HepG2 (cell line): ENCODE results near the gene GPS2. TPM values are rescaled to one million over a fixed set of nuclear protein-coding genes. Genes with fewer than 3 reads are reported as not detected.

Experiments used
- BORCS8-MEF2B ChIP-seq: sonication (generic); formaldehyde crosslinking; IDR thresholded peaks from 2 replicates; pipeline ENCODE4 v1.8.0; 2022; ENCODE audit warnings: mild to moderate bottlenecking, missing genetic modification reagents
- ISL2 ChIP-seq: sonication (generic); formaldehyde crosslinking; IDR thresholded peaks from 2 replicates; pipeline ENCODE4 v1.5.0; 2020; ENCODE audit warnings: missing genetic modification reagents
- MLX ChIP-seq: IDR thresholded peaks from 2 replicates; pipeline ENCODE4 v1.6.1; 2016
- PAX8 ChIP-seq: sonication (generic); formaldehyde crosslinking; IDR thresholded peaks from 2 replicates; pipeline ENCODE4 v1.8.0; 2022; ENCODE audit warnings: mild to moderate bottlenecking, missing genetic modification reagents, borderline replicate concordance
- SP1 ChIP-seq, 2 experiments: fragments of 450-650 bp in 1 of 2; sonication (generic) in 1 of 2; formaldehyde crosslinking in 1 of 2; IDR thresholded peaks; 2 replicates each; pipeline versions ENCODE4 v1.4.0 to v1.6.1; 2016 to 2020; ENCODE audit warnings: missing genetic modification reagents in 1 of 2
- ZHX2 ChIP-seq, 2 experiments: sonication (generic) in 1 of 2; formaldehyde crosslinking in 1 of 2; IDR thresholded peaks; 2 replicates each; pipeline versions ENCODE4 v1.6.1 to v1.9.0; 2014 to 2022; ENCODE audit warnings: antibody characterized with exemption in 1 of 2, borderline replicate concordance in 1 of 2, inconsistent platforms in 1 of 2, low read depth in 1 of 2, missing genetic modification reagents in 1 of 2
- ZNF282 ChIP-seq: fragments of 450-650 bp; IDR thresholded peaks from 2 replicates; pipeline ENCODE4 v1.6.1; 2018; ENCODE audit not compliant: partially characterized antibody
- ZNF34 ChIP-seq: sonication (generic); formaldehyde crosslinking; IDR thresholded peaks from 2 replicates; pipeline ENCODE4 v1.4.0; 2020; ENCODE audit warnings: mild to moderate bottlenecking, missing genetic modification reagents, borderline replicate concordance
- ZNF639 ChIP-seq: conservative IDR thresholded peaks from 2 replicates; pipeline ENCODE4 v1.6.1; 2018; ENCODE audit warnings: missing genetic modification reagents
- ZNF766 ChIP-seq: sonication (generic); formaldehyde crosslinking; IDR thresholded peaks from 2 replicates; pipeline ENCODE4 v1.5.0; 2020; ENCODE audit warnings: missing genetic modification reagents, borderline replicate concordance
- ZNF891 ChIP-seq: sonication (generic); formaldehyde crosslinking; IDR thresholded peaks from 2 replicates; pipeline ENCODE4 v1.5.0; 2020; ENCODE audit warnings: mild to moderate bottlenecking, missing genetic modification reagents
- polyA plus RNA-seq, 8 experiments: library from polyadenylated mRNA; depleted of rRNA in 3 of 8; stranded (reverse) in 7 of 8; unstranded in 1 of 8; fragments of >200 nt; fragmentation: Illumina TruSeq in 4 of 8; extraction: Trizol in 4 of 8; gene quantifications; 2 replicates each; pipeline versions ENCODE4 v1.2.1 to v1.2.3, GENCODE V29; 2011 to 2016; ENCODE audit warnings: low read depth in 4 of 8, missing spikeins in 1 of 8, mixed read lengths in 1 of 8; ENCODE audit not compliant: insufficient read depth in 1 of 8
- total RNA-seq, 5 experiments: library from RNA; depleted of rRNA; stranded (reverse); fragments of >200 nt; fragmentation: Illumina TruSeq; extraction: Trizol; gene quantifications; 2 replicates each; pipeline ENCODE4 v1.2.3, GENCODE V29; 2016; ENCODE audit warnings: low read depth in 1 of 5
- TF ChIP-seq, protein P1 (sequence below): IDR thresholded peaks from 2 replicates; pipeline ENCODE4 v1.6.1; 2016; ENCODE audit warnings: control low read depth
- TF ChIP-seq, protein P2 (sequence below): sonication (generic); formaldehyde crosslinking; IDR thresholded peaks from 2 replicates; pipeline ENCODE4 v1.8.1; 2022; ENCODE audit warnings: mild to moderate bottlenecking, missing genetic modification reagents
- TF ChIP-seq, protein P3 (sequence below): sonication (generic); formaldehyde crosslinking; IDR thresholded peaks from 2 replicates; pipeline ENCODE4 v1.8.1; 2023; ENCODE audit warnings: mild to moderate bottlenecking, inconsistent platforms, moderate library complexity, missing genetic modification reagents, borderline replicate concordance

GPS2 gene
- total and polyA plus RNA-seq, 2 of the 13 experiments (the other 11 are each of a cell fraction or from before 2014, with no cell fraction given) = 58.0 to 59.4 TPM

DNA sequence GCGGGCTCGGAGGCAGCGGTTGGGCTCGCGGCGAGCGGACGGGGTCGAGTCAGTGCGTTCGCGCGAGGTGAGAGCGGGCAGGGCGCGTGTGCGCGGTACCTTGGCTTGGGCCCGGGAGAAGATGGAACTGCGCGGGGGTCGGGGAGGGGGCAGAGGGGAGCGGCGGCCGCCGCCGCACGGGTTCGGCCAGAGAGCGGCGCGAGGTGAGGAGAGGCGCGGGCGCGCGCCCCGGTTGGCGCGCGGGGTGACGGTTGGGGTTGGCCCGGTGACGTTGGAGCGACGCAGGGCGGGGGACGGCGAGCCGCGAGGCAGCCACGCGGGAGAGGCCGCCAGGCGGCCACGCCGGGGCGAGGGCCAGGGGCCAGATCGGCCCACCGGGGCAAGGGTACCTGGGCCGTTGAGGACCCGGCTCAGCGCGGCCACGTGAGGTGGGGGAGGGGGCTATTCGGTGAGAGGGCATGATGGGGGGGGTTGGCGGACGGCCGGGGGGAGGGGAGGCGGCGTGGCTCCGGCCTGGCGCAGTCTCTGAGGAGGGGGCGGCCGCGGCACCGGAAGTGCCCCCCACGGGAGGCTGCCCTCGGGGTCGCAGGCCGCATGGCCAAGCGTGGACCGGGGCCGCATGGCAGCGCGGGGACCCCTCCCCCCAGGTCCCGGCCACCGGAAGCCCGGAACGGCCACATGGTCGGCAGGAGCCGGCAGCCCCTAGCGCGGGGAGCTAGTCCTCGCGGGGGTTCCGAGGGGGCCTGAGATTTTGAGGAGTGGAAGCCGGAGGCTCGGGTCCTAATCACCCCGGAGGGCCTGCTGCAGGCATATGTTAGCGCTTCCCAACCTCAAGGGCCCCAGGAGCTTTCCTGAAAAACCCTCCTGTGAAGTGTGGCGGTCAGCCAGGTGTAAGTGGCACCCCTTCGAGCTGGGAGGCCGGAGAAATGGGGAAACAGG is 7.2 kb downstream of the GPS2 start (continued):
- TF ChIP-seq BORCS8-MEF2B (CRISPR knock-in tag) (peak; percentile 30; the same call in 1 of the 2 replicates), ZNF766 (CRISPR knock-in tag) (no peak), PAX8 (CRISPR knock-in tag) (peak; percentile 50; the same call in 1 of the 2 replicates), ZNF282 (no peak), SP1 (IDR thresholded peaks at IDR 0.05) (no peak), SP1 (CRISPR knock-in tag; IDR thresholded peaks at IDR 0.05) (no peak), ZHX2 (IDR thresholded peaks at IDR 0.05; ENCODE audit: low read depth) (no peak), ZHX2 (CRISPR knock-in tag; IDR thresholded peaks at IDR 0.05; ENCODE audit: borderline replicate concordance) (peak; percentile 23; the same call in 1 of the 2 replicates), MLX (CRISPR knock-in tag) (no peak), ISL2 (CRISPR knock-in tag) (no peak), ZNF639 (0 out of 2 replicates have a peak, but pooled peaks have one; percentile 37), ZNF891 (CRISPR knock-in tag) (peak; percentile 11; the same call in 1 of the 2 replicates), ZNF34 (CRISPR knock-in tag) (no peak)
- TF ChIP-seq, protein P1, sequence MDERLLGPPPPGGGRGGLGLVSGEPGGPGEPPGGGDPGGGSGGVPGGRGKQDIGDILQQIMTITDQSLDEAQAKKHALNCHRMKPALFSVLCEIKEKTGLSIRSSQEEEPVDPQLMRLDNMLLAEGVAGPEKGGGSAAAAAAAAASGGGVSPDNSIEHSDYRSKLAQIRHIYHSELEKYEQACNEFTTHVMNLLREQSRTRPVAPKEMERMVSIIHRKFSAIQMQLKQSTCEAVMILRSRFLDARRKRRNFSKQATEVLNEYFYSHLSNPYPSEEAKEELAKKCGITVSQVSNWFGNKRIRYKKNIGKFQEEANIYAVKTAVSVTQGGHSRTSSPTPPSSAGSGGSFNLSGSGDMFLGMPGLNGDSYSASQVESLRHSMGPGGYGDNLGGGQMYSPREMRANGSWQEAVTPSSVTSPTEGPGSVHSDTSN = no peak
- TF ChIP-seq, protein P2, sequence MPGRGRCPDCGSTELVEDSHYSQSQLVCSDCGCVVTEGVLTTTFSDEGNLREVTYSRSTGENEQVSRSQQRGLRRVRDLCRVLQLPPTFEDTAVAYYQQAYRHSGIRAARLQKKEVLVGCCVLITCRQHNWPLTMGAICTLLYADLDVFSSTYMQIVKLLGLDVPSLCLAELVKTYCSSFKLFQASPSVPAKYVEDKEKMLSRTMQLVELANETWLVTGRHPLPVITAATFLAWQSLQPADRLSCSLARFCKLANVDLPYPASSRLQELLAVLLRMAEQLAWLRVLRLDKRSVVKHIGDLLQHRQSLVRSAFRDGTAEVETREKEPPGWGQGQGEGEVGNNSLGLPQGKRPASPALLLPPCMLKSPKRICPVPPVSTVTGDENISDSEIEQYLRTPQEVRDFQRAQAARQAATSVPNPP = no peak
- TF ChIP-seq, protein P3, sequence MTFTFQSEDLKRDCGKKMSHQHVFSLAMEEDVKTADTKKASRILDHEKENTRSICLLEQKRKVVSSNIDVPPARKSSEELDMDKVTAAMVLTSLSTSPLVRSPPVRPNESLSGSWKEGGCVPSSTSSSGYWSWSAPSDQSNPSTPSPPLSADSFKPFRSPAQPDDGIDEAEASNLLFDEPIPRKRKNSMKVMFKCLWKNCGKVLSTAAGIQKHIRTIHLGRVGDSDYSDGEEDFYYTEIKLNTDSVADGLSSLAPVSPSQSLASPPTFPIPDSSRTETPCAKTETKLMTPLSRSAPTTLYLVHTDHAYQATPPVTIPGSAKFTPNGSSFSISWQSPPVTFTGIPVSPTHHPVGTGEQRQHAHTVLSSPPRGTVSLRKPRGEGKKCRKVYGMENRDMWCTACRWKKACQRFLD (CRISPR knock-in tag) = no peak
